Stimulated activated naive CD8-positive, alpha-beta T cell treated with anti-CD3 and anti-CD28 coated beads, Interleukin-15, Interleukin-2, amounts not matched to agents 100 ng/mL and 50 ng/mL, for 24 hours (primary cell): ENCODE measurements around the gene ZNF469.

Source experiments
- H3K27ac Mint-ChIP-seq: one replicate; pipeline ENCODE4 v1.8.0; 2021; ENCODE audit warnings: mild to moderate bottlenecking, mixed read lengths
- H3K27me3 Mint-ChIP-seq: one replicate; pipeline ENCODE4 v1.8.0; 2021; ENCODE audit warnings: mixed read lengths
- H3K36me3 Mint-ChIP-seq: one replicate; pipeline ENCODE4 v1.8.0; 2021; ENCODE audit warnings: low read depth, mixed read lengths
- H3K4me1 Mint-ChIP-seq: one replicate; pipeline ENCODE4 v1.8.0; 2021; ENCODE audit warnings: low read depth, mixed read lengths
- H3K4me3 Mint-ChIP-seq: one replicate; pipeline ENCODE4 v1.8.0; 2021; ENCODE audit warnings: mild to moderate bottlenecking, mixed read lengths
- H3K9me3 Mint-ChIP-seq: one replicate; pipeline ENCODE4 v1.8.0; 2021; ENCODE audit warnings: mixed read lengths

The ZNF469 gene

DNA sequence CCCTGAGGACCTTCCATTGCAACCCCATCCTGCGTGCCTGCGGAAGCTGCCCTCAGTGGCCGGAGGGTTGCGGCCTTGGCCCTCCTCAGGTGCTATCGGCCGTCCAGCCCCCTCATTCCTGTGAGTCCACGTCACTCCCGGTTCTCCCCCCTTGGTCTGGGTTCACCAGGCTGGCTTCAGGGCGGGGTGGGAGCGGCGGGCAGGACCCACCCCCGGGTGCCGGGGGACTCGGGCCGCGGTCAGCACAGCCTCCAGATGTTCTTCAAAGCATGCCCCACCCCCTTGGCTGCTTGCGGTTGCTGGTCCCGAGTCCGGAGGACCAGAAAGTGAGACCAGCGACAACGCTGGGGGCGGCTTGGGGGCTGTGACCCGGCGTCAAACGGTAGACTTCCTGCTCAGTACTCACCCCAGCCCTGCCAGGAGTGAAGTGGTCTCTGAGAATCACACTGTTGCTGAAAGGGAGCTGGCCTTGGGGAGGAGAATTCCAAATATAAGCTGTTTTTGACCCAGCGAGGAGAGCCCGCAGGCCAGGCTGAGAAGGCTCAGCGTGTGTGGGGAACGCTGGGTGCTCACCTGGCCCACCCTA lies 4.5 kb downstream of the ZNF469 start:
- peaks cover 30% of the 10 kb centered on the region for H3K27me3 Mint-ChIP-seq
- no peak overlapping the region for H3K27ac Mint-ChIP-seq
- H3K9me3 Mint-ChIP-seq, result no peaks in the 10 kb centered on the region
- peaks cover 9% of the 10 kb centered on the region for H3K4me1 Mint-ChIP-seq
- no peaks in the 10 kb centered on the region for H3K36me3 Mint-ChIP-seq
- H3K4me3 Mint-ChIP-seq, result no peak overlapping the region

- H3K4me1 Mint-ChIP-seq, result peaks cover 5% of the 10 kb centered on the region
- H3K9me3 Mint-ChIP-seq, result no peaks in the 10 kb centered on the region
- H3K27ac Mint-ChIP-seq, result no peak overlapping the region
- H3K27me3 Mint-ChIP-seq, result peaks cover 28% of the 10 kb centered on the region
- H3K4me3 Mint-ChIP-seq, result no peak overlapping the region
- H3K36me3 Mint-ChIP-seq, result no peaks in the 10 kb centered on the region
Observed at GRCh38 chr16:88387941-88388627, 5.3 kb downstream of the ZNF469 start.

- Mint-ChIP-seq H3K4me3 (no peak overlapping the region), H3K36me3 (no peaks in the 10 kb centered on the region), H3K27ac (no peak overlapping the region), H3K4me1 (peaks cover 3% of the 10 kb centered on the region), H3K27me3 (peaks cover 24% of the 10 kb centered on the region), H3K9me3 (no peaks in the 10 kb centered on the region)
Observed at GRCh38 chr16:88389191-88389590, 6.4 kb downstream of the ZNF469 start.

- Mint-ChIP-seq H3K4me1 (no peaks in the 10 kb centered on the region), H3K36me3 (no peaks in the 10 kb centered on the region), H3K4me3 (no peak overlapping the region), H3K27ac (no peak overlapping the region), H3K27me3 (peaks cover 19% of the 10 kb centered on the region), H3K9me3 (no peaks in the 10 kb centered on the region)
Observed at GRCh38 chr16:88389621-88390160, 6.9 kb downstream of the ZNF469 start.

DNA sequence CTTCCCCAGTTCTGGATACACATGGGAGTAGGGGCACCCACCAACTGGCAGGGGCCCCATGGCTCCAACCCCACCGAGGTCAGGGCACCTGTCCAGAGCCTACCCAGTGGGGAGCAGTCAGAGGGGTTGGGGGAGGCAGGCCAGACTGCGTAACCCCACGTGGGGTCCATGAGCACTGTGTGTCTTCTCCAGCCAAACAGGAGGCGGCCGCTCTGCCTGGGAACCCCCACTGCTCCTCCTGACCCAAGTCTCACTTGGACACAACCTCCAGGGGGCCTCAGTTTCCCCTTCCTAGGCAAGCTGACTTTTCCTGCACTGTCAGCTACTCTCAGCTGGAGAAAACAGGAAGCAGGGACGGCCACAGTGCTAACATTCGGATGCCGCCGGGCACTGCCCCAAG lies 7.5 kb downstream of the ZNF469 start:
- Mint-ChIP-seq H3K36me3 (no peaks in the 10 kb centered on the region), H3K27ac (no peak overlapping the region), H3K9me3 (no peaks in the 10 kb centered on the region), H3K27me3 (peaks cover 14% of the 10 kb centered on the region), H3K4me3 (no peak overlapping the region), H3K4me1 (no peaks in the 10 kb centered on the region)

DNA sequence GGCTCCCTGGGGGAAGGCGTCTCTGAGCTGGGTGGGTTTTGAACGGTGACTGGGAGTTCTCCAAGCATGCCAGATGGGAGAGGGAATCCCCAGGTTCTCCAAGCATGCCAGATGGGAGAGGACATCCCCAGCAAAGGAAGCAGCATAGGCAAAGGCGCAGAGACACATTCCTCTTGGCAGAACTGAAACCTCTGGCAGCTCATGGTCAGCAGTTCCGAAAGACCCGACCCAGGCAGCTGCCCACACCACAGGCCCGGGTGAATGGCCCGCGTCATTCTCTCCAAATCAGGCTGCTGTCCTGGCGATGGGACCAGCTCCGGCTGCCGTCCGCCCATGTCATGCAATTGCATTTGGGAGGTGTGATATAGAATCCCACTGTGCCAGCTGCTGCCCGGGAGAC lies 8.0 kb downstream of the ZNF469 start:
- Mint-ChIP-seq H3K27ac (no peak overlapping the region), H3K36me3 (no peaks in the 10 kb centered on the region), H3K4me3 (no peak overlapping the region), H3K4me1 (no peaks in the 10 kb centered on the region), H3K27me3 (peaks cover 10% of the 10 kb centered on the region), H3K9me3 (no peaks in the 10 kb centered on the region)

- H3K4me3 Mint-ChIP-seq, result no peak overlapping the region
- H3K36me3 Mint-ChIP-seq, result no peaks in the 10 kb centered on the region
- H3K4me1 Mint-ChIP-seq, result no peaks in the 10 kb centered on the region
- no peaks in the 10 kb centered on the region for H3K9me3 Mint-ChIP-seq
- H3K27me3 Mint-ChIP-seq, result peaks cover 7% of the 10 kb centered on the region
- no peak overlapping the region for H3K27ac Mint-ChIP-seq
Observed at GRCh38 chr16:88391144-88391850, 8.5 kb downstream of the ZNF469 start.

DNA sequence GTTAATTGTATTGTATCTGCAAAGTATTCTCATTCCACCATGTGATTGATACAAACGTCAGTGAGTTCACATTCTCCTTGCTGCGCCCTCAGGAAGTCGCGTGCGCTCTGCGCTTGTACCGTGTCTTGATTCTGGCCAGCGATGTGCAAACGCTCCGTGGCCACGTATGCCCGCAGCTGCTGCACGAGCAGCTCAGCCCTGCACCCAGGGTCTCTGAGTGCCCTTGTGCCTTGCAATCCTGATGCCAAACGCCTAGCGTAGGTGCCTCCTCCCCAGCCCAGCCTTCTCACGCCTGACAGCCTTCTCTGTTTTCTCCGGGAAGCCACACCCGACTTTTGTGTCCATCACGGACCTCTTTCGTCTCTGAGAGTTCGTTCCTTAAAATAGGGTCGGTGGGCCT lies 9.4 kb downstream of the ZNF469 start:
- H3K27me3 Mint-ChIP-seq, result peaks cover 5% of the 10 kb centered on the region
- no peaks in the 10 kb centered on the region for H3K36me3 Mint-ChIP-seq
- no peak overlapping the region for H3K4me3 Mint-ChIP-seq
- H3K4me1 Mint-ChIP-seq, result no peaks in the 10 kb centered on the region
- no peak overlapping the region for H3K27ac Mint-ChIP-seq
- no peaks in the 10 kb centered on the region for H3K9me3 Mint-ChIP-seq

DNA sequence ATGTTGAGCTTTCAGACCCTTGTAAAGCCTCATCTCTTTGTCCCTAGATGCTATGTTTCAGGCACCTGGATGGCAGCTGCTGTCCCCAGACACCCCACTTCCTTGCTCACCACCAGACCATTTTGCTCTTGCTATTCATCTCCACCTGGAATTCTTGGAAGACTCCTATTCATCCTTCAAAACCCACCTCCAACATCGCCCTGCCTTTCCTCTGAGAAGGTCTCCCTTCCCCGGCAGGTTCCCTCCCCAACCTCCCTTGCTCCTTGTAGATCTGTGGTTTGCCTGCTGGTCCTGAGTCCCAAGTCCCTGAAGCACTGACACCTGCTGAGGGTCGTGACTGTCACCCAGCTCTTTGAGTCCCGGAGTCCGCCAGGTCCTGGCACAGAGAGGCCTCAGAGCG lies 9.9 kb downstream of the ZNF469 start:
- H3K27me3 Mint-ChIP-seq, result peaks cover 5% of the 10 kb centered on the region
- no peaks in the 10 kb centered on the region for H3K4me1 Mint-ChIP-seq
- H3K27ac Mint-ChIP-seq, result no peak overlapping the region
- no peaks in the 10 kb centered on the region for H3K36me3 Mint-ChIP-seq
- no peak overlapping the region for H3K4me3 Mint-ChIP-seq
- no peaks in the 10 kb centered on the region for H3K9me3 Mint-ChIP-seq

- Mint-ChIP-seq H3K4me3 (no peak overlapping the region), H3K27ac (no peak overlapping the region), H3K36me3 (no peaks in the 10 kb centered on the region), H3K9me3 (peaks cover 2% of the 10 kb centered on the region), H3K4me1 (no peaks in the 10 kb centered on the region), H3K27me3 (peaks cover 5% of the 10 kb centered on the region)
Observed at GRCh38 chr16:88393034-88393433, 10.3 kb downstream of the ZNF469 start.

DNA sequence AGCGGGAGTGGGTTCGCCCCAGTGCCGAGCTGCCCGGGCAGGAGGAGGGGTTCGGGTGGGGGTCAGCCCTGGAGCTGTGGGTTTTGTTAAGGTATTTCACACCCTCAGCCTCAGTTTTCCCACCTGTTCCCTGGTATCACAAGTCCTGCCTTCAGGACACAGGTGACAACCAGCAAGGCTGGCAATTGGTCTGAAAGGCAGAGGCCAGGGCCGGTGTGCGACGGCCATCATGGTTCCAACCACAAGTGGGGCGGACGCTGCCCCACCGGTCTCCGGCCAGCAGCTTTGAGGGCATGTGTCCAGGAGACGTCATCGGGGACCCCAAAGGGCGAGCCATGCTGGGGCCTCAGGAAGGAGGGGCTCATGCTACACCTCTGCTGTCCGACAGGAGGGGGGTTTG lies 10.8 kb downstream of the ZNF469 start:
- Mint-ChIP-seq H3K27ac (no peak overlapping the region), H3K9me3 (peaks cover 4% of the 10 kb centered on the region), H3K36me3 (no peaks in the 10 kb centered on the region), H3K4me1 (no peaks in the 10 kb centered on the region), H3K4me3 (no peak overlapping the region), H3K27me3 (peaks cover 5% of the 10 kb centered on the region)

GRCh38 chr16:88394426-88394825 lies 11.7 kb downstream of the ZNF469 start:
- no peak overlapping the region for H3K4me3 Mint-ChIP-seq

GRCh38 chr16:88395669-88396584 lies 13.2 kb downstream of the ZNF469 start:
- H3K4me3 Mint-ChIP-seq, result no peak overlapping the region
- peaks cover 5% of the 10 kb centered on the region for H3K27me3 Mint-ChIP-seq
- no peaks in the 10 kb centered on the region for H3K36me3 Mint-ChIP-seq
- no peaks in the 10 kb centered on the region for H3K4me1 Mint-ChIP-seq
- peaks cover 4% of the 10 kb centered on the region for H3K9me3 Mint-ChIP-seq
- no peak overlapping the region for H3K27ac Mint-ChIP-seq

More at GRCh38 chr16:88394426-88394825, 11.7 kb downstream of the ZNF469 start:
- H3K9me3 Mint-ChIP-seq, result peaks cover 4% of the 10 kb centered on the region
- peaks cover 5% of the 10 kb centered on the region for H3K27me3 Mint-ChIP-seq
- H3K27ac Mint-ChIP-seq, result no peak overlapping the region
- no peaks in the 10 kb centered on the region for H3K36me3 Mint-ChIP-seq
- no peaks in the 10 kb centered on the region for H3K4me1 Mint-ChIP-seq

DNA sequence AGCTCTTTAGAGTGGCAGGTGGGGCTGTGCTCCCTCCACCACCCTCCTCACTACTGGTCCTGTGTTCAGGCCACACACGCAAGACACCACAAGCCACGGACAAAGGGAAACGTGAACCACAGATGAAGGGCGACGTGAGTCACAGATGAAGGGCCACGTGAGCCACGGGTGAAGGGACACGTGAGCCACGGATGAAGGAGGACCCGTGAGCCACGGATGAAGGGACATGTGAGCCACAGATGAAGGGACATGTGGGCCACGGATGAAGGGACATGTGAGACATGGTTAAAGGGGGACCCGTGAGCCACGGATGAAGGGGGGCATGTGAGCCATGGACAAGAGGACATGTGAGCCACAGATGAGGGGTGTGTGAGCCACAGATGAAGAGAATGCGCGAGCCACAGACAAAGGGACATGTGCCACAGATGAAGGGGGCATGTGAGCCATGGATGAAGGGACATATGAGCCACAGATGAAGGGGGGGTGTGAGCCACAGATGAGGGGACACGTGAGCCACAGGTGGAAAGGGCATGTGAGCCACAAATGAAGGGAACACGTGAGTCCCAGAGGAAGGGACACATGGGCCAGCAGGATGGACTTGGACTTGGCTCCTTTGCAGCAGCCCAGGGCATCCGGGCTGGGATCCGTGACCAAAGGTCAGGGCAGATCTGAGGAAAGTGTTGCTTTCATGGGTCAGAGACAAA lies 15.6 kb downstream of the ZNF469 start:
- Mint-ChIP-seq H3K27ac (no peak overlapping the region), H3K36me3 (no peaks in the 10 kb centered on the region), H3K27me3 (no peaks in the 10 kb centered on the region), H3K4me1 (no peaks in the 10 kb centered on the region), H3K4me3 (no peak overlapping the region), H3K9me3 (peaks cover 4% of the 10 kb centered on the region)
